BJ (cell line): ENCODE results near the gene THOP1. TPM values are rescaled to one million over a fixed set of nuclear protein-coding genes. Genes with fewer than 3 reads are reported as not detected.

ENCODE experiments used
- CTCF ChIA-PET: fragments of 350-600 bp; formaldehyde crosslinking; extraction: SDS; loops from one replicate; lab custom pipeline; 2021; ENCODE audit warnings: antibody characterized with exemption, inconsistent platforms; lab: Yijun Ruan, JAX
- POLR2A ChIA-PET: fragments of 300-600 bp; sonication (Branson Sonifier 250); formaldehyde crosslinking; extraction: SDS; loops from one replicate; lab custom pipeline; 2021; ENCODE audit warnings: antibody characterized with exemption; lab: Charles Lee
- DNase-seq: peaks from one replicate; pipeline ENCODE4 v3.0.0-alpha.2; 2011; ENCODE audit warnings: low read depth
- H3K27me3 ChIP-seq: 2 replicates; pipeline ENCODE4 v1.6.0; 2011; ENCODE audit warnings: low read length; ENCODE audit not compliant: control insufficient read depth, insufficient read depth
- H3K36me3 ChIP-seq: 2 replicates; pipeline ENCODE4 v1.5.1; 2011; ENCODE audit warnings: low read length; ENCODE audit not compliant: control insufficient read depth, insufficient read depth
- H3K4me3 ChIP-seq: 2 replicates; pipeline ENCODE4 v1.5.1; 2011; ENCODE audit warnings: low read depth, mild to moderate bottlenecking, control low read depth, low read length
- polyA plus RNA-seq: library from polyadenylated mRNA; depleted of rRNA; stranded (reverse); fragments of >200 nt; gene quantifications from 2 replicates; pipeline ENCODE4 v1.2.3, GENCODE V29; 2011
- TF ChIP-seq, protein P1 (sequence below): IDR thresholded peaks from 2 replicates; pipeline ENCODE4 v1.5.1; 2011; ENCODE audit warnings: low read depth, mild to moderate bottlenecking, control low read depth, inconsistent platforms, low read length, moderate library complexity; ENCODE audit not compliant: insufficient read depth

Gene THOP1
- polyA plus RNA-seq, 1 experiment: 71.7 TPM

DNA sequence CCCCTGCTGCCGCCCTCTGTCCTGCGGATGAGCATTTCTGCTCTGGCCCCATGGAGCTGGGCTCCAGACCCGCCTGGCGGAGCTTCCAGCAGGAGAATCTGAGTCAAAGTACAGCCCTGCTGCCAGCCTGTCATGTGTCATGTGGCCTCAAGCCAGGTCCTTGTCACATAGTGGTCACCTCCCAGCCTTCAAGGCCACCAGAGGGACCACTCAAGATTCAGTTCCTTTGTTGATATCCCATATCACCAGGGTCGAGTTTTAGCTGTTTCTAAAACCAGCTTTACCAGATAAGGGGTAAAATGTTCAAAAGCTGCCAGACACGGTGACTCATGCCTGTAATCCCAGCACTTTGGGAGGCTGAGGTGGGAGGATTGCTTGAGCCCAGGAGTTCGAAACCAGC lies 13.4 kb downstream of the THOP1 start:
- TF ChIP-seq, protein P1, sequence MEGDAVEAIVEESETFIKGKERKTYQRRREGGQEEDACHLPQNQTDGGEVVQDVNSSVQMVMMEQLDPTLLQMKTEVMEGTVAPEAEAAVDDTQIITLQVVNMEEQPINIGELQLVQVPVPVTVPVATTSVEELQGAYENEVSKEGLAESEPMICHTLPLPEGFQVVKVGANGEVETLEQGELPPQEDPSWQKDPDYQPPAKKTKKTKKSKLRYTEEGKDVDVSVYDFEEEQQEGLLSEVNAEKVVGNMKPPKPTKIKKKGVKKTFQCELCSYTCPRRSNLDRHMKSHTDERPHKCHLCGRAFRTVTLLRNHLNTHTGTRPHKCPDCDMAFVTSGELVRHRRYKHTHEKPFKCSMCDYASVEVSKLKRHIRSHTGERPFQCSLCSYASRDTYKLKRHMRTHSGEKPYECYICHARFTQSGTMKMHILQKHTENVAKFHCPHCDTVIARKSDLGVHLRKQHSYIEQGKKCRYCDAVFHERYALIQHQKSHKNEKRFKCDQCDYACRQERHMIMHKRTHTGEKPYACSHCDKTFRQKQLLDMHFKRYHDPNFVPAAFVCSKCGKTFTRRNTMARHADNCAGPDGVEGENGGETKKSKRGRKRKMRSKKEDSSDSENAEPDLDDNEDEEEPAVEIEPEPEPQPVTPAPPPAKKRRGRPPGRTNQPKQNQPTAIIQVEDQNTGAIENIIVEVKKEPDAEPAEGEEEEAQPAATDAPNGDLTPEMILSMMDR: no peak
- H3K27me3 ChIP-seq: no peaks in the 10 kb centered on the region
- peaks cover 28% of the 10 kb centered on the region for H3K36me3 ChIP-seq
- POLR2A ChIA-PET: no interaction called here
- no peak overlapping the region for H3K4me3 ChIP-seq
- CTCF ChIA-PET: no interaction called here
- no peak for DNase-seq

DNA sequence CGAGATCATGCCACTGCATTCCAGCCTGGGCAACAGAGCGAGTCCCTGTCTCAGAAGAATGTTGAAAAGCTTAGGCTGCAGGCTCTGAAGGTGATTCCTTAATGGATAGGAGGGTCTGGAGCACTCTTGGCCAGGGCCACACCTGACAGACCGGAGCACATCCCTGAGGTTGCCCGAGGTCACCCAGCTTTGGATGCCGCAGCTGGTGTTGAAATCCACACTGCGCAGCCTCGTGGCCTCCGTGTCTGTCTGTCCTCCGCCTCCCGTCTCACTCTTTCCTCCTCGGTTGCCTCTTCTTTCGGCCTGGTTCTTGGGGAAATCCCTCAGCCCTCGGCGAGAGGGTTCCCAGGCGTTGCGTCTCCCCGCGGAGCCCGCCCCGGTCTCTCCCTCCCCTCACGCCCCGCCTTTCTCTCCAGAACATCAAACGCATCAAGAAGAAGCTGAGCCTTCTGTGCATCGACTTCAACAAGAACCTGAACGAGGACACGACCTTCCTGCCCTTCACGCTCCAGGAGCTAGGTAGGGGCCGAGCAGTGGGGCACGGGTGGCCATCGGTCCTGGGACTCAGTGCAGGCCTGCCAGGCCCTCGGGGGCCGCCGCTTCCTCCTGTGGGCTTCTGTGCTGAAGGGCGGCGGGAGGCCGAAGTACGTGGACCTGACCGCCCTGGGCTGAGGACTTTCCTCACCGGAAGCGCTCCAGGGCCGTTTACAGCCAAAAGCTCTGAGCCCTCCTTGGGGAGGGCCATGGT lies 14.1 kb downstream of the THOP1 start:
- DNase-seq: no peak
- peaks cover 27% of the 10 kb centered on the region for H3K36me3 ChIP-seq
- H3K27me3 ChIP-seq: no peaks in the 10 kb centered on the region
- POLR2A ChIA-PET: no interaction called here
- CTCF ChIA-PET: no interaction called here
- TF ChIP-seq, protein P1: no peak
- no peak overlapping the region for H3K4me3 ChIP-seq

DNA sequence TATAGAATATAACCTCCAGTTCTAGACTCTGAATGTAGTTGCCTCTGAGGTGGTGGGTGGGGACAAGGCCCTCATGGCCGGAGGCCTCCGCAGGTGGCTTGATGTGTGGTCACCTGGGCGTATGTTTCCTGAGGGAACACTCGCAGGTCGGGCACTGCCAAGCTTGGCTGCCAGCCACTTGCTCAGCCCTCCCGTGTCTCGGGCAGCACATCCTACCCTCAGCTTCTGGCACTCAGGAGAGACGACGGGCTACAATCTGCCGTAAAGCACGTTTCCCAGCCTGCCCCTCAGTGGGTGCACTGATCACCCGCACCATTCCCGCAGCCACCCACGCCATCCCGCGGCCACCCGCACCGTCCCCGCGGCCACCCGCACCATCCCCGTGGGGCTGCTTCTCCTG lies 15.2 kb downstream of the THOP1 start:
- no peak for DNase-seq
- Histone ChIP-seq H3K36me3 (peaks cover 22% of the 10 kb centered on the region), H3K27me3 (no peaks in the 10 kb centered on the region), H3K4me3 (no peak overlapping the region)
- TF ChIP-seq, protein P1: no peak
- POLR2A ChIA-PET: no interaction called here
- CTCF ChIA-PET: interaction anchor here (1.4 kb wide), 1 partner anchor 29 kb away, joined by 3 read pairs; no protein-coding TSS in a partner anchor

DNA sequence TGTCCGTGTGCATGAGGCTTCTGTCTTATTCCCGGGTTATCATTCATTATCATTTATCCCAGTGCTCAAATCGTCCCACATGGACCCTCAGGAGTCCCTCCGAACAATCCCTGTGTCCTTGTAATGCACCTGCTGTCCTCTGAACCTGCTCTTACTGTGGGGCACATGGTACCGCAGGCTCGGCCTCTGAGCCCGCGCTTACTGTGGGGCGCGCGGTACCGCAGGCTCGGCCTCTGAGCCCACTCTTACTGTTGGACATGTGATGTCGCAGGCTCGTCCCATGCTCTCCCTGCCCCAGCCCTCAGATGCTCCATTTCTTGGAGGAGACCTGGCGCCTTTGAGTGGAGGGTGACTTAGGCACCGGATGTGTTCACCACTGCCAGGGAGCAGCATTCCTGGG lies 17.5 kb downstream of the THOP1 start:
- TF ChIP-seq, protein P1: no peak
- ChIA-PET CTCF (interaction anchor here (1.2 to 2.4 kb wide), 2 partner anchors 17 to 18 kb away, joined by 4 to 9 read pairs; partner anchors contain the start of genes THOP1 and ZNF554), POLR2A (no interaction called here)
- Histone ChIP-seq H3K36me3 (peaks cover 20% of the 10 kb centered on the region), H3K27me3 (no peaks in the 10 kb centered on the region), H3K4me3 (no peak overlapping the region)
- no peak for DNase-seq

DNA sequence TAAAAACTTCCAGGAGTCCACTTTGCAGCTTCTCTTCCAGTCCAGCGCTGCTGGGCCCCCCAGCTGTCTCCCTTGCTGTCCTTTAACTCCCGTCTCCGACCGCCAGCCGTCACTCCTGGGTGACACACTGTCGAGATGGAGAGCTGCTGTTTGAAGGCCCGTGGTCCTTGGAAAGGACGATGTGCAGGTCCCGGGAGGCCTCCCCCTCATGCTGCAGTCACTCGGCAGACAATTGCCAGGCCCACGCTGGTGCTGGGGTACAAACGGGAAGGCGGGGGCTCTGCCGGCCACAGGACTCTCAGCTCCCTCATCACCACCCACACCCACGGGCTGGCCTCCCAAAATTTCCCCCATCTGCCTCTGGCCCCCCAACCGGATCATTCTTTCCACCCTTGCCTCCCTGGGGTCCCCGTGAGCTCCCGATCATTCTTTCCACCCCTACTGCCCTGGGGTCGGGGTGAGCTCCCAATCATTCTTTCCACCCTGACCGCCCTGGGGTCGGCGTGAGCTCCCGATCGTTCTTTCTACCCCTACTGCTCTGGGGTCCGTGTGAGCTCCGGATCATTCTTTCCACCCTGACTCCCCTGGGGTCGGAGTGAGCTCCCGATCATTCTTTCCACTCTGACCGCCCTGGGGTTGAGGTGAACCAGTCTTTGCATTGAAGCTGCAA lies 18.3 kb downstream of the THOP1 start:
- ChIA-PET CTCF (interaction anchor here (0.8 to 2.4 kb wide), 3 partner anchors 16 to 54 kb away, joined by 3 to 9 read pairs (median 4); partner anchors contain the start of genes THOP1 and ZNF554), POLR2A (no interaction called here)
- peaks cover 20% of the 10 kb centered on the region for H3K36me3 ChIP-seq
- H3K4me3 ChIP-seq: no peak overlapping the region
- H3K27me3 ChIP-seq: no peaks in the 10 kb centered on the region
- DNase-seq: no peak
- TF ChIP-seq, protein P1: no peak
